A549 treated with CpdA at 1 μM for 4 hours (cell line): ENCODE measurements around the gene AKT1. TPM values are rescaled to one million over a fixed set of nuclear protein-coding genes. Genes with fewer than 3 reads are reported as not detected.

Experiments
- total RNA-seq: library from RNA; stranded (reverse); fragments of 200-300 nt; extraction: Qiagen RNA extraction; gene quantifications from 5 replicates; pipeline ENCODE4 v1.2.3, GENCODE V29; 2022; ENCODE audit warnings: low read depth

Gene AKT1
- total RNA-seq = 93.7 to 110 TPM (median 103 TPM) in 5 replicates

GRCh38 chr14:104794993-104795780 lies at the start of gene AKT1:
TSS of gene AKT1 (minus strand) at chr14:104795748. CDS start at chr14:104792643, 3,105 bp downstream.

GRCh38 chr14:104800771-104801519 lies 5.4 kb upstream of the AKT1 start, which contains the start of gene ZBTB42:
TSS of gene ZBTB42 (plus strand) at chr14:104801101. CDS start at chr14:104801198, 97 bp downstream.

GRCh38 chr14:104752735-104753527 lies 42.6 kb downstream of the AKT1 start, which contains the start of gene SIVA1:
TSS of gene SIVA1 (plus strand) at chr14:104753147. CDS start at chr14:104753202, 55 bp downstream.

GRCh38 chr14:104723651-104724406 lies 71.7 kb downstream of the AKT1 start, which contains the start of gene ADSS1:
TSS of gene ADSS1 (plus strand) at chr14:104724229. CDS start at chr14:104724271, 42 bp downstream.

Other genes starting within 250 kb of the AKT1 start
- gene C14orf180, start 216.0 kb downstream of the AKT1 start, total RNA-seq = not detected in 5 replicates
- gene TMEM179, start 191.0 kb downstream of the AKT1 start, total RNA-seq = 0.15 to 0.63 TPM (median 0.38 TPM) in 5 replicates
- gene INF2, start 106.1 kb downstream of the AKT1 start, total RNA-seq = 87.4 to 152 TPM (median 142 TPM) in 5 replicates
- gene ADSS1, start 71.5 kb downstream of the AKT1 start, total RNA-seq = 5.6 to 8.9 TPM (median 6.7 TPM) in 5 replicates
- 135 to 218 TPM (median 184 TPM) in 5 replicates for gene SIVA1, start 42.6 kb downstream of the AKT1 start, total RNA-seq
- gene ZBTB42, start 5.4 kb upstream of the AKT1 start, total RNA-seq = 2.3 to 3.5 TPM (median 2.9 TPM) in 5 replicates
- 19.0 to 27.2 TPM (median 20.7 TPM) in 5 replicates for gene CEP170B, start 69.5 kb upstream of the AKT1 start, total RNA-seq
- gene PLD4, start 129.1 kb upstream of the AKT1 start, total RNA-seq = 0.13 to 0.39 TPM (median 0.21 TPM) in 5 replicates
- 178 to 245 TPM (median 196 TPM) in 5 replicates for gene AHNAK2, start 182.6 kb upstream of the AKT1 start, total RNA-seq
- 13.6 to 17.5 TPM (median 15.7 TPM) in 5 replicates for gene CLBA1, start 190.0 kb upstream of the AKT1 start, total RNA-seq
- gene CDCA4, start 225.3 kb upstream of the AKT1 start, total RNA-seq = 47.1 to 53.6 TPM (median 49.1 TPM) in 5 replicates